HG02870 (cell line): Measurements from ENCODE around the gene PWP2.

Experiments used
- ATAC-seq: cut with Tn5 transposase; IDR thresholded peaks from one replicate; pipeline ENCODE4 v1.9.1; 2021; ENCODE audit warnings: mild to moderate bottlenecking, moderate library complexity; ENCODE audit not compliant: unreplicated experiment

Gene PWP2

DNA sequence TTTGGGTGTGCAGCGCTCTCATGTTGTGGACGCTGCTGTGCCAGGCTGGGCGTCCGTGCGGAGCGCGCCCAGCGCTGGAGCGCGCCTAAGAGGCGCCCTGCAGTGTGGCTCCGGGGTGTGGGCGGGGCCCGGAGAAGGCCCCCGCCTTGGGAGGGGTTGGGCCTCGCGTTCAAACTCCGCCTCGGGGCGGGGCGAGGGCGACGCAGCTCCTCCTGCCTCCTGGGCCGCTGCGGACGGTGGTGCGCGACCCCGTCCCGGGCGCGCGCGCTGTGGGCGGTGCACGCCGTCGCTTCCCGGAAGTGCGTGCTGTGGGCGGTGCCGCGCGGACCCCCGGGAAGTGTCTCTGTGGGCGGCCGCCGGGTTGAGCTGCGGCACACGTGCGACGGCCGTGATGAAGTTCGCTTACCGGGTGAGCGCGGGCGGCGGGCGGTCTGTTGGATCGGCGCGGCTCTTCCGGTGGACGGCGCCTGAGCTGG lies at the start of gene PWP2:
TSS of gene PWP2 (plus strand) at position 374 of the 476 bp plus-strand sequence. CDS start at position 392, 18 bp downstream.
- ATAC-seq = peak; percentile 75

DNA sequence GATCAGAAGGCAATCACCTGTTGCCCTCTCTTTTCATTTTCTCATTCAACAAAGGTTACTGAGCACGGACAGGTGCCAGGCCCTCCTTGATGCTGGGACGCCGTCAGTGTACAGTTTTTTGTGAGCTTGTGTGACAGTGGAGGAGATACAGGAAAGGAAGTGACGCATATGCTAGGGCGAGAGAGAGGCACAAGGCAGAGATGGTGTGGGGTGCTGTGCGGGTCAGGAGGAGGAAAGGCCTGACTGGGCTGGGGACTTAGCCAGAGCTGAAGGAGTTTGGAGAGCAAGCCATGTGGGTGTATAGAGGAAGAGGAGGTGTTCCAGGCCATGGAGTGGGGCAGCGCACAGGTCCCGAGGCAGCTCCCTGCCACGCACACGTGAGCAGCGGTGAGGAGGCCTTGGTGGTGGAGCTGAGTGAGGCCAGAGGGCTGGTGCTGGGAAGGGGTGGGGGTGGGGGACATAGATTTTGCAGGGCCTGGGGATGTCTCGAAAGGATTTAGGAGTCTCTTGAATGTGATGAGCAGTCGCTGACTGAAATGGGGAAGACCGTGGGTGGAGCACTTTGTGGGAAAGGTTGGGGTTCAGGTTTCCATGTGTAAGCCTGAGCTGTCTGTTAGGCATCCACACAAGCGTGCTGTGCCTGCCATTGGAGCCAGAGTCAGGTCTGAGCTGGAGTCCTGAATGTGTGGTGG lies 49.1 kb upstream of the PWP2 start:
- no peak for ATAC-seq

DNA sequence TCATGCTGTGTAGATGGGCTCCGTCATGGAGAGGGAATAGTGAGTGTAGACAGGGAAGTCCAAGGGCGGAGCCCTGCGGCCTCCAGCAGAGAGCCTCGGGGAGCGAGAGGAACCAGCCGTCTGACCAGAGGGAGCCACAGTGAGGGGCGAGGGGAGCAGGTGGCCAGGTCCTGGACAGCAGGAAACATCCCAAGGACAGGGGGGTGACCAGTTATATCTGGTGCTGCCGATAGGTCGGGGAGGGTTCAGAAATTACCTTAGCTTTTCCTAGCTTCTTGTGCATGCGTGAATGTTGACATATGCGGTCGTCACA lies 48.6 kb upstream of the PWP2 start:
- ATAC-seq = no peak

DNA sequence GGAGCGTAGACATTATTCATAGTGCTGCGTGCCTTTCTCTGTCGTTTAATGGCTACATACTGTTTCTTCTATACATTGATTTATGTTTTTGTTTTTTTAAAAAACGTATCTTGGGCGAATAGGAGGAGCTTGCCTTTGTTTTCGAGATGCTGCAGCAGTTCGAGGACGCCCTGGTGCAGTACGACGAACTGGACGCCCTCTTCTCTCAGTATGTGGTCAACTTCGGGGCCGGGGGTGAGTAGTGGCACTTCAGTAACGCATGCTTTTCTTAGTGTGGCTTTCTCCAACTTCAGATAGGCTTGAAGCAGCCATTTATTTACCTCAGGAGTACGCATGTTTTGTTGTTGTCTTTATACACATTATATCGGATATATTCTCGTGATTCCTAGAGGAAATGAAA lies 48.2 kb upstream of the PWP2 start:
- no peak for ATAC-seq

DNA sequence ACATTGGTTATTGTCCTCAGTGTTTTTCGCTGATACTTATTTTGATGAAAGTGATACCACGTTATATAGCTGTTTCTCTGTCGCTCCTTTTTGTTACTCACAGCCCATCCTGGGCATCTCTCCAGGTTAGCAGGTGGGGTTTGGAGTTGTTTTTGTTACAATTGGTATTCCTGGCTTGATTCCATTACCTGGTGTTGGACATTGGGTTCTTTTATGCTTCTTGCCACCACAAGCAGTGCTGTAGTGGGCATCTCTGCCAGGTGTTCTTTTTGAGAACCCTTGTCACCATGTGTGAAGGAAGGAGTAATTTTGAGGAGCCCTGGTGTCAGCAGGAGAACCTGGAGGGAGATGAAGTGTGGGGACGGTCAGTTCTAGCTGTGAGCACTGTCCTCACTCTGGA lies 47.5 kb upstream of the PWP2 start:
- no peak for ATAC-seq

DNA sequence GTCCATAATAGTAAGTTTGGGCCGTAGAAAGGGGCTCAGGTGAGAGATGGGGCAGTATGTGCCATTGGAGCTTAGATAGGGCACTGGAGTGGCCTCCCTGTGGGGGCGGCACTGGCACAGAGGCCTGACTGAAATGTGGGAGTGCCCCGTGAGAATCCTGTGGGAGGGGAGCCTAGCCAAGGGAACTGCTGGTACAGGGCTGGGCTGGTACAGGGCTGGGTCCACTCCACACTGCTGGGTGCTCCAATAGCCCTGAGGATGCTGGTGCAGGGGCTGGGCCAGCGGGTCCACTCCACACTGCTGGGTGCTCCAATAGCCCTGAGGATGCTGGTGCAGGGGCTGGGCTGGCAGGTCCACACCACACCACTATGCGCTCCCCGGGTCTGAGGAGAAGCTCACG lies 44.8 kb upstream of the PWP2 start:
- ATAC-seq = no peak

DNA sequence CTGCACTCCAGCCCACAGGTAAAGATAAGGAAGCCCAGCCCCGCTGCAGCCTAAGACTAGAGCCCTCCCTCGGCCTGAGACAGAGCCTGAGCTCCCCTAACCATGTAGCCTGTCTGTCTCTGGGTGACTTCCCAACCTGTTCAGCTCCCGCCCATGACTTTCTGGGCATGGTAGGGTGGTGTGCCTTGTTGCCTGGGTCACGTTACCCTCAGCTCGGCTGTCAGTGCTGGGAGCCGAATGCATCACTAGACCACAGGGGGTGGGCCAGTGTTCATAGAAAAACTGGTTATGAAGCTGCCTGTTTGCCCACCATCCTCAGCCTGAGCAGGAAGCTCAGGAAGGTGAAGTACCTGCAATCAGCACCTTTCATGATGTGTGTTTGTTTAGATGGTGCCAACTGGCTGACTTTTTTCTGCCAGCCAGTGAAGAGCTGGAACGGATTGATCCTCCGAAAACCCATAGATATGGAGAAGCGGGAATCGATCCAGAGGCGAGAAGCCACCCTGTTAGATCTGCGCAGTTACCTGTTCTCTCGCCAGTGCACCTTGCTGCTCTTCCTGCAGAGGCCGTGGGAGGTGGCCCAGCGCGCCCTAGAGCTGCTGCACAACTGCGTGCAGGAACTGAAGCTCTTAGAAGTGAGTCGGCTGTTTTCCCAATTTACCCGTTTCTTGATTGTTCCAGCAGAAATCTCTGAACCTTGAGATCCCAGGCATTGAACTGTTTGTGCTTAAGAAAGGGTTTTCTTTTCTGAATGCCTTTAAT lies 43.9 kb upstream of the PWP2 start:
- ATAC-seq = no peak

DNA sequence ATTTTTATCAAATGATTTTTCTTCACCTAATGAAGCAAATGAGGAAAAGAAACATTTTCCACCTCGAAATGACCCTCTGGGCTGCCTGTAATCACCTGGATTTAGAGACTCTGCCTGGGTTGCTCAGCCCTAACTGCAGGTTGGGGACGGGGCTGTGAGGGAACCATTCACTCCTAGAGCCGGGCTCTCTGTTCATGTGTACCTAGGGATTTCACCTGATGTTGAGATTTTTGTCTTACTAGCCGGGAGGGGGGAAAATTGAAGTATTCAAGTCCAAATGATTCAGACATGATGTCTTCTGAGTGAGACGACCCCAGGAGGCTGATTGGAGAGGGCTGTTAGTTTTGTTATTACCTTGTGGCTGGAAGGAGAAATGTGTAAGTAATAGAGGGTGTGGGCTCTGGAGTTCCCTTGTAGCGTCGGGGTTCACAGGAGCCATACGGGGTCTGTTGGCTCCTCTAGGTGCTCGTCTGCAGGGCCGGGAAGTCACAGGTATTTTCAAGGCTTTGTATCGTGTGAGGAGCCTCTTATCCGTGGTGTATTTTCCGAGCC lies 42.3 kb upstream of the PWP2 start:
- ATAC-seq = no peak

DNA sequence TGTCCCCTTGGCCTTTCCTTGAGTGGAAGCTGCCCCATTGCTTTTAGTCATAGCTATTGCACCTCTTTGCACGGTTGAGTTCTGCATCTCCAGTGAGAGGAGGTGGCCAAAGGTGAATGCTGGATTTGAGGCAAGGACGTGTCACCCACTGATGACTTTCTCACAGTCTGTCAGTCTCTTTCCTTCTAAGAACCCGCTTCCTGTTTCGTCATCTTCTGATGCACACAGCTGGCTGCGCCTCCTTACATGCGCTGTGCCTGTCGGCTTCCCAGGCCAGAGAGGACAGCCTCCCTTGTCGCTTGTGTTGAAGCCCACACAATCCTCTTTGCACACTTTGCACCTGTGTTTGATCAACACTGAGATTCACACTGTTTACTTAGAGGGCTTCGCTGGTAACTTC lies 41.8 kb upstream of the PWP2 start:
- no peak for ATAC-seq

DNA sequence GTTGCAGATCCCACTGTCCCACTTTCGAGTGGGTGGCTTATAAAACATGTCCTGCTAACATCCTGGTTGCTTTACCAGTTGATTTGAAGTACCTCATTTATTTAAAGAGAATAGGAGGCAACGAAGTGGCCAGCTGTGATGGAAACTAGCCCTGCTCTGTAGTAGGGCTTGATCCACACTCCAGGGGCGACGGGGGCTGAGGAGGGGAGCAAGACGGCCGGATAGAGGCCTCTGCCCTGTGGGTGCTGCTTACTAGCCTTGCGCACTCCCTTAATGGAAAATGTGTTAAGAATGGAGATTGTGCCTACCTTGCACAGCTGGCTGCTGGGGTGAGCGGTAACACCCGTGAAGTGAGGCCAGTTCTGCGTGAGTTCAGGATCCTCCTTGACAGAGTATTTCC lies 41.1 kb upstream of the PWP2 start:
- ATAC-seq = no peak

DNA sequence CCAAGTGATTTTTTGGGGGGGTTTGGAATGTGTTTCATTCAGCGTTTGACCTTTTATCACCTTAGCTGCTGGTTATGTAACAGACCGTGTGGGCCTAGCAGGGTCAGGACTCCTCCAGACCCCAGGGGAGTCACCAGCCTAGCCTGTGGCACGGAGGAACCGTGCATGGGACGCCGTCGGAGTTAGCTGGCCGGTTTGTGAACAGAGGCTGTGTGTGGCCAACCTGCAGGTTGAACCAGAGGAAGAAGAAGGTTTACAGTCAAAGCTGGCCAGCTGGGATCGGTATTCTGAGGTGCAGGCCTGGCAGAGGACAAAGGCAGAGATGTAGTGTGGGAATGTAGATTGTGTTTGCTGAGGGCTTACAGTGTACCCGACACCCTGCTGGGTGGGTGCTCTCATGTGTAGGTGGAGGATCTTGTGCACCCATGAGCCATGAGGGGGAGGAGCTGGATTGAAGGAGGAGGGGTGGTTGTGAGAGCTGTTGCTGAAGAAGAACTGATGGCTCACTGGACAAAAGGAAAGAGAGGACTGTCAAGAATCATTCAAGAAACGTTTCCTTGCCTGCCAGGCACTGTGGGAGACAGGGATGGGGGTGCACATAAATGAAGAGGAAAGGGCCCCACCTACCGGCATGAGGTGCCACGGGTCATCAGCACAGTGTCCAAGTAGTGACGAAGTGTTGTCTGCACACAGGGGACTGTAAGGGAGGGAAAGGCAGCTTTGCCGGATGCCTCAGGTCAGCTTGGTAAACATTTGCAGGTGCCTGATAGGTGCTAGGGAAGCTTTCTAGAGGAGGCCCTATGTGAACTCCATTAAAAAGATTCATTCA lies 40.0 kb upstream of the PWP2 start:
- ATAC-seq = no peak

DNA sequence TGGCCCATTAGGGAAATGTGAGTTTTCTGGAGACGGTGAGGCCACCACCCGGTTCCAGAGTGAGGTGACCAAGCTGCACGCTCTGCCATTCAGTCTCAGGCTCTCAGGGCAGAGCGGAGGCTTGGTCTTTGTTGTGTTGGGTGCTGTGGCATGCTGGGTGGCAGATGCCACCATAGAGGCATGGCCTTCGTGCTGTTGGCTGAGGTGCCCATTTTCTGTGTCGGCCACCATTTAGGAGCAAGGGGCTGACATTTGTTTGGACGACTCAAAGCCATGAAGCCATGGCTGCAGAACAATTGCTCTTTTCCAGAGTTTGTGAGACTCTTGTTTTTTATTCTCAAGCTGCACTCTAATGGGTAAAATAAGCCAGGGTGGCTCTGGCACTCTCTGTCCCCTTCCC lies 36.8 kb upstream of the PWP2 start:
- no peak for ATAC-seq

DNA sequence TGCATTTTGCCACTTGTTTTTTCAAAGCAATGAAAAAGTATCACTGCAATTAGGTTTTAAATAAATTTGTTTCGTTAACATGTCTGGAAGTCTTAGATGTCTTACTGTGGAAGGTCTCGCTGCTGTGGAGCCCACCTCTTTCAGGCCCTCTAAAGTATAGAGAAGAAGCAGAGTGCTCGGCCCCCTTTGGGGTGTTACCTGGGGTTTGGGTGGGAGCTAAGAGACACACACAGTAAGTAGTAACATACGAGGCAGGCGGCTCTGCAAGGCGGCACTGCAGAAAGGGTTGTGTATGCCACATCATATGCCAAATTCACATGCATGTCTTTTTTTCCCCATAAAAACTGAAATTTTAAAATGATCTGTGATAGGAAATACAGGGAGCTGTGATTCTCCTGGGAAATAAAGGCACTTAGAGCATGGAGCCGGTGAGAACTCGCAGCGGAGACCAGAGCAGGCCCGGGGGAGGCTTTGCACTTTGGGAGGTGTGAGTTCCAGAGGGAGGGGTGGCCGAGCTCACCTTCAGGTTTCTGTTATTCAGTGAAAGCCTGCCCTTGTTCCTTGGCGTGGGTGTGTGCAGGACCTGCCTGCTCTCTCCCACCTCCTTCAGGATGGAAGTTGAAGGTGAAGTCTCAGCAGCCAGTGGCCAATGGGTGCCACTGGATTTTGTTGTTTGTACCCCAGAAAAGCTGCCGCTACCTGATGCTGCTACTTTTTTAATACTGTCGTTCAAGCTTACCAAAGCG lies 35.7 kb upstream of the PWP2 start:
- no peak for ATAC-seq

DNA sequence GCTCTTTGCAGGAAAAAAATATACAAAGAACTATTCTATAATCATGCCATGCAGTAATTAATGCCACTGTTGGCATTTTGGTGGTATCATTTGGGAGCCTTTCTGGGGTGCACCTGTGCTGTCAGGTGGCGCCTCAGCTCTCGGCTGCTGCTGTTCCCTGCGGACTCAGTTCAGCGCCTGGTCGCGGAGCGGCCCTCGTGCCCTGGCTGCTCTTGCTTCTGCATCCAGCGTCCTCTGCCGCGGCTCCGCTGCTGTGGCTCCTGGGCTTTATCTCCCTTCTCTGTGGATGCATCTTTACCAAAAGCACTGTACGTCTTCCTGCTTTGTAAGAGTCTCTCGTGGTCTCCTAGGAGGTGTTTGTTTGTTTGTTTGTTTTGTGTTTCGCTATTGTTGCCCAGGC lies 35.1 kb upstream of the PWP2 start:
- ATAC-seq = no peak

DNA sequence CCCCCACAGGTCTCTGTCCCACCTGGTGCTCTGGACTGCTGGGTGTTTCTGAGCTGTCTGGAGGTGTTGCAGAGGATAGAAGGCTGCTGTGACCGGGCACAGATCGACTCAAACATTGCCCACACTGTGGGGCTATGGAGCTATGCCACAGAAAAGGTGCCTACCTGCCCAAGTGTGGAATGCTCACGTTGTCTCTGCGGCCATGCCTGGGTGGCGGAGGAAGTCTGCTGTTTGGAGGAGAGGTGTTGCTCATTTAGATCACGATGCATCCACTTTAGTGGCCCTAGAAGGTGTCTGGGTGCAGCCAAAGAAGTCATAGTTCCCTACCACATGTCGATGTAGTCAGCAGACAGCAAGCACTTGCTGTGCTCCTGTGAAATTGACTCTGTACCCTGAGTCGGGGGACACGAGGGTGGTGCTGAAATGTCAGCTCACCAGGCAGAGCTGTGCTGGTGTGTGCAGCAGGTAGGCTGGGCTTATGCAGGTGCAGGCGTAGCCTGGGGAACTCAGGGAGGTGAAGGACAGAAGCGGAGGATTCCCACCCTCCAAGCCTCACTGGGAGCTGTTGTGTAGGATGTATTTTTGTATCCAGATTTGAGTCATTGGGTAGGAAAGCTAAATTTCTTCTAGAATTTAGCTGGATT lies 32.8 kb upstream of the PWP2 start:
- no peak for ATAC-seq

DNA sequence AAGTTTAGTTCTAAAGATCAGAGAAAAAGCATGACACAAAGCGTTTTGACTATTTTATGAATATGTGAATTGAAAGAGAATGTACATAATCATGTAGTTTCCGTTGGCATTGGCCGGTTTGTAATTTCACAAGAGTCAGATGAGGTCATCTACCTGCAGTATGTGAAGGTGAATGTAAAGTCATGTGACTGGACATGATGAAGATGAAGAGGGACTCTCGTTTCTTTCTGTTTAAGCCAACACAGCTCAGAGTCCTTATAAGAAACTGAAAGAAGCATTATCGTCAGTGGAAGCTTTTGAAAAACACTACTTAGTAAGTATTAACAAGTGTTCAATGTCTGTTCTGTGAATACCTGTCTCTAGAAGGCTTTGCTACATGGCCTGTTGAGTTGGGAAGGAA lies 30.9 kb upstream of the PWP2 start:
- no peak for ATAC-seq

DNA sequence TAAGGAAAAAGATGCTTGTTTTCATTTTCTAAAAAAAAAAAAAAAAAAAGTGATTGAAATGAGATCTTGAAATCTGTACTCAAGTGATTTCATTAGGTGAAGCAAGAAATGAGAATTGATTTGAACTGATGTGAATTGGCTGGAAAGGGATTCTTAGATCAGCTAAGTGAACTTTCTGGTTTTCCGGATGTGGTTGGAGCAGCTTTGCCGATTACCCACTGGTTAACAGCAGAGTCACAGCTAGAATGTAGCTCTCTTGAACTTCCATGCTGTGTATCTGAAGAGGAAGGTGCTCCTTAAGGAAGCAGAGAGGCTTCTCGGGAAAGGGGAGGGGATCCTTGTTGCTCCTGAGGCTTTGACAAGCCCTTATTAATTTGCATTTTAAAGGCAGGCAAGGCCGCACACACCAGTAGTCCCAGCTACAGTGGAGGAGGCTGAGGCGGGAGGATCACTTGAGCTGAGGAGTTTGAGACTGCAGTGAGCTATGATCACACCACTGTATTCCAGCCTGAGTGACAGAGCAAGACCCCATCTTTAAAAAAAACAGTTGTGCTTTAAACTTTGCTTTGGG lies 28.7 kb upstream of the PWP2 start:
- no peak for ATAC-seq

DNA sequence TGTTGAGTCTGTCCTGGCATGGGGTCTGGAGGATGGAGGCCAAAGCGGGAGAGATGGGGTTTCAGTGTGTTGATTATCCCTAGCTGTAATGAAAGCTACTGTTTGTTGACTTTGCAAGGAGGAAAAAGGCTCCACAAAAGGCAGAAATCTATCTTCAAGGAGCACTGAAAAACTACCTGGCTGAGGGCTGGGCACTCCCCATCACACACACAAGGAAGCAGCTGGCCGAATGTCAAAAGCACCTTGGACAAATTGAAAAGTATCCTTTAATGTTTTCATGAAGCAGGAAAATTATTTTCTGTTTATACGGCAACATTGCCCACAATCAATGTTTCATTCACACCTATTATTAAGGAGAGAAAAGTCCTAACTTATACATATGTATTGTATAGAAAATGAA lies 27.8 kb upstream of the PWP2 start:
- no peak for ATAC-seq

DNA sequence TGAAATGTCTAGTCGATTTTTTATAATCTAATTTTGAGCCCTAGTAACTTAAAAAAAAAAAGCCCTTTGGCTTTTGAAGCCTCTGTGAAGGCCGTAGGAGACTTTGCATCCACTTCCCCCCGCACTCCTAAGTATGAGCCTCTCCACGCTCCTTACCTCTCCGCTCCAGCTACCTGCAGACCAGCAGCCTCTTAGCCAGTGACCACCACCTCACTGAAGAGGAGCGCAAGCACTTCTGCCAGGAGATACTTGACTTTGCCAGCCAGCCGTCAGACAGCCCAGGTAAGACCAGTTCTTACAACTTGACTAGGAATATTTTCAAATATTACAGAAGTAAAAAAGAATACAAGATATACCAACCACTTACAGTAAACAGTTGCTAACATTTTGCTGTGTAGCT lies 27.4 kb upstream of the PWP2 start:
- ATAC-seq = no peak
